HepG2 (cell line): ENCODE measurements around the gene IDH3A. TPM values are rescaled to one million over a fixed set of nuclear protein-coding genes. Genes with fewer than 3 reads are reported as not detected.

Experiments
- ATAC-seq: fragments of 200-7000 bp; cut with Tn5 transposase; 3 replicates; pipeline ENCODE4 v1.9.1; 2020; ENCODE audit warnings: mild to moderate bottlenecking, moderate library complexity
- BruUV-seq: library from RNA; stranded (reverse); fragments of 400-500 nt; replicated peaks from 2 replicates; lab custom pipeline; 2021; lab: Mats Ljungman, UMichigan
- CTCF ChIA-PET: fragments of 300-600 bp; formaldehyde crosslinking; extraction: SDS; loops from one replicate; lab custom pipeline; 2021; ENCODE audit warnings: low total read pairs, inconsistent platforms, low intra/inter-chr PET ratio; lab: Yijun Ruan, JAX
- POLR2A ChIA-PET: fragments of 350-600 bp; sonication (Branson Sonifier 250); formaldehyde crosslinking; loops from one replicate; lab custom pipeline; 2020; ENCODE audit warnings: antibody characterized with exemption, inconsistent platforms; lab: Yijun Ruan, JAX
- DNase-seq: peaks from one replicate; pipeline ENCODE4 v3.0.0-alpha.2; 2015; ENCODE audit warnings: low spot score
- FAIRE-seq: peaks from 3 replicates; lab custom pipeline; 2011; peaks lifted over from hg19 to GRCh38; lab: Jason Lieb, UNC
- H2AFZ ChIP-seq: one replicate; pipeline ENCODE4 v1.6.1; 2011; ENCODE audit warnings: low read length, inconsistent platforms
- H3K27ac ChIP-seq: fragments of 300-600 bp; 3 replicates; pipeline ENCODE4 v1.8.0; 2011; ENCODE audit warnings: mixed run types, mild to moderate bottlenecking, mixed read lengths, low read length, inconsistent platforms; ENCODE audit not compliant: insufficient read depth; ENCODE audit errors: extremely low read length
- H3K27me3 ChIP-seq, 2 experiments: fragments of 200-600 bp in 1 of 2; 2 replicates in 1 of 2; 3 replicates in 1 of 2; pipeline versions ENCODE4 v1.6.0 to v1.8.0; 2011; ENCODE audit warnings: low read length in 2 of 2, mild to moderate bottlenecking in 2 of 2, moderate library complexity in 2 of 2, inconsistent platforms in 1 of 2; ENCODE audit not compliant: insufficient read depth in 2 of 2, control insufficient read depth in 1 of 2
- H3K36me3 ChIP-seq, 2 experiments: fragments of 200-600 bp in 1 of 2; replicated peaks in 1 of 2; 2 replicates in 1 of 2; 3 replicates in 1 of 2; pipeline versions ENCODE4 v1.5.1 to v1.8.0; 2011; ENCODE audit warnings: low read length in 2 of 2, inconsistent platforms in 1 of 2; ENCODE audit not compliant: insufficient read depth in 2 of 2, control insufficient read depth in 1 of 2
- H3K4me1 ChIP-seq: 2 replicates; pipeline ENCODE4 v1.5.1; 2012; ENCODE audit warnings: low read length, inconsistent platforms; ENCODE audit not compliant: insufficient read depth
- H3K4me2 ChIP-seq: 2 replicates; pipeline ENCODE4 v1.6.0; 2011; ENCODE audit warnings: low read depth, low read length, inconsistent platforms
- H3K4me3 ChIP-seq, 3 experiments: fragments of 200-600 bp in 1 of 3; sonication (generic), shearing (Covaris generic) in 1 of 3; replicated peaks in 1 of 3; 2 replicates each; pipeline ENCODE4 v1.5.1; 2011 to 2016; ENCODE audit warnings: low read length in 3 of 3, inconsistent platforms in 2 of 3, low read depth in 2 of 3, mild to moderate bottlenecking in 2 of 3, control low read depth in 1 of 3, mixed read lengths in 1 of 3; ENCODE audit not compliant: insufficient read depth in 1 of 3
- H3K79me2 ChIP-seq: one replicate; pipeline ENCODE4 v1.6.1; 2011; ENCODE audit warnings: low read length, inconsistent platforms; ENCODE audit not compliant: insufficient read depth
- H3K9ac ChIP-seq: 2 replicates; pipeline ENCODE4 v1.6.0; 2011; ENCODE audit warnings: mild to moderate bottlenecking, low read depth, low read length, inconsistent platforms; ENCODE audit not compliant: insufficient read depth
- H3K9me3 ChIP-seq: 2 replicates; pipeline ENCODE4 v1.5.1; 2012; ENCODE audit warnings: mild to moderate bottlenecking, low read length
- H4K20me1 ChIP-seq: 2 replicates; pipeline ENCODE4 v1.6.0; 2011; ENCODE audit warnings: inconsistent platforms, mild to moderate bottlenecking, low read length, moderate library complexity; ENCODE audit not compliant: insufficient read depth
- KLF15 ChIP-seq: sonication (generic); formaldehyde crosslinking; IDR thresholded peaks from 2 replicates; pipeline ENCODE4 v1.8.1; 2023; ENCODE audit warnings: borderline replicate concordance, mild to moderate bottlenecking, inconsistent platforms, missing genetic modification reagents, mixed read lengths
- NKX3-1 ChIP-seq: sonication (generic); formaldehyde crosslinking; IDR thresholded peaks from 2 replicates; pipeline ENCODE4 v1.5.0; 2020; ENCODE audit warnings: missing genetic modification reagents
- NR0B2 ChIP-seq: sonication (generic); formaldehyde crosslinking; IDR thresholded peaks from 2 replicates; pipeline ENCODE4 v1.4.0; 2020; ENCODE audit warnings: mild to moderate bottlenecking, missing genetic modification reagents
- PATZ1 ChIP-seq: sonication (generic); formaldehyde crosslinking; IDR thresholded peaks from 2 replicates; pipeline ENCODE4 v1.4.0; 2020; ENCODE audit warnings: missing genetic modification reagents
- SRSF1 ChIP-seq: fragments of 200-400 bp; formaldehyde crosslinking; optimal IDR thresholded peaks from 2 replicates; pipeline ENCODE3; 2017; ENCODE audit warnings: mild to moderate bottlenecking, low read depth, low read length, moderate library complexity
- ZNF253 ChIP-seq: sonication (generic); formaldehyde crosslinking; IDR thresholded peaks from 2 replicates; pipeline ENCODE4 v1.8.0; 2022; ENCODE audit warnings: mild to moderate bottlenecking, missing genetic modification reagents, borderline replicate concordance
- ZNF382 ChIP-seq: sonication (generic); formaldehyde crosslinking; IDR thresholded peaks from 2 replicates; pipeline ENCODE4 v1.5.0; 2020; ENCODE audit warnings: missing genetic modification reagents, mild to moderate bottlenecking, borderline replicate concordance
- ZNF430 ChIP-seq: sonication (generic); formaldehyde crosslinking; IDR thresholded peaks from 2 replicates; pipeline ENCODE4 v1.9.0; 2021; ENCODE audit warnings: mild to moderate bottlenecking, missing genetic modification reagents
- WGBS: methylation state at CpG from one replicate; pipeline ENCODE4 v1.1.6; 2017; ENCODE audit warnings: low lambda C conversion rate; 5-methylcytosine and 5-hydroxymethylcytosine counted together
- in situ Hi-C: cut with HindIII; loops from 2 replicates; pipeline ENCODE4 v1.10.0; 2017; ENCODE audit warnings: low pct_unique_long_range_greater_than_20kb; ENCODE audit not compliant: extremely low pct_ligation_motif_present
- intact Hi-C: fragments of 100-400 bp; cut with micrococcal nuclease; formaldehyde crosslinking; loops from one replicate; pipeline ENCODE4 v1.10.0; 2022; ENCODE audit not compliant: unreplicated experiment
- polyA plus RNA-seq, 8 experiments: library from polyadenylated mRNA; depleted of rRNA in 3 of 8; stranded (reverse) in 7 of 8; unstranded in 1 of 8; fragments of >200 nt; fragmentation: Illumina TruSeq in 4 of 8; extraction: Trizol in 4 of 8; gene quantifications; 2 replicates each; pipeline versions ENCODE4 v1.2.1 to v1.2.3, GENCODE V29; 2011 to 2016; ENCODE audit warnings: low read depth in 4 of 8, missing spikeins in 1 of 8, mixed read lengths in 1 of 8; ENCODE audit not compliant: insufficient read depth in 1 of 8
- total RNA-seq, 5 experiments: library from RNA; depleted of rRNA; stranded (reverse); fragments of >200 nt; fragmentation: Illumina TruSeq; extraction: Trizol; gene quantifications; 2 replicates each; pipeline ENCODE4 v1.2.3, GENCODE V29; 2016; ENCODE audit warnings: low read depth in 1 of 5

Gene IDH3A
- total and polyA plus RNA-seq, 2 of the 13 experiments (the other 11 are each of a cell fraction or from before 2014, with no cell fraction given), result 40.7 to 50.7 TPM

- 0 out of 2 replicates have a peak, but pooled peaks have one; percentile 53 for TF ChIP-seq KLF15 (CRISPR knock-in tag)
- TF ChIP-seq NKX3-1 (CRISPR knock-in tag), result no peak
- no peak for TF ChIP-seq ZNF253 (CRISPR knock-in tag)
- TF ChIP-seq PATZ1 (CRISPR knock-in tag), result peak; percentile 90
- 0 out of 2 replicates have a peak, but pooled peaks have one; percentile 51 for TF ChIP-seq NR0B2 (CRISPR knock-in tag)
- peak; percentile 39 for TF ChIP-seq SRSF1
- TF ChIP-seq ZNF430 (CRISPR knock-in tag), result peak; percentile 38; the same call in 1 of the 2 replicates
Measured at GRCh38 chr15:78131295-78132061, 17.7 kb upstream of the IDH3A start, which contains the start of gene CIB2 (continued).

GRCh38 chr15:78133801-78134200 is 15.4 kb upstream of the IDH3A start:
- Histone ChIP-seq H3K9me3 (no peaks in the 10 kb centered on the region), H3K79me2 (no peaks in the 10 kb centered on the region), H3K27ac (no peak overlapping the region), H3K4me1 (peaks cover 31% of the 10 kb centered on the region), H3K27me3 (peaks cover 1 to 20% of the 10 kb centered on the region in 2 experiments; a peak in 2 of 5 replicates), H3K9ac (no peak overlapping the region), H3K36me3 (no peaks in the 10 kb centered on the region), H3K4me2 (no peak overlapping the region), H3K4me3 (no peak overlapping the region), H2AFZ (no peak overlapping the region), H4K20me1 (no peaks in the 10 kb centered on the region)
- intact Hi-C loops, result no loop called here
- in situ Hi-C loops, result no loop called here
- FAIRE-seq (no peak), ATAC-seq (no peak), DNase-seq (no peak)
- 84% methylated on average over 2 of the region's 2 CpGs for whole genome bisulfite sequencing
- ChIA-PET CTCF (no interaction called here), POLR2A (no interaction called here)
- no peak for TF ChIP-seq ZNF382 (CRISPR knock-in tag)
- BruUV-seq, result no TSS peak
